GM12878 (cell line): Measurements from ENCODE around the gene TMEM89. TPM values are rescaled to one million over a fixed set of nuclear protein-coding genes. Genes with fewer than 3 reads are reported as not detected.

ENCODE experiments used
- BCL3 ChIP-seq: IDR thresholded peaks from 2 replicates; pipeline ENCODE4 v1.6.1; 2011; ENCODE audit warnings: borderline replicate concordance, low read depth, mild to moderate bottlenecking, moderate library complexity, low read length; ENCODE audit not compliant: insufficient read depth, poor library complexity, severe bottlenecking
- ETV6 ChIP-seq, 2 experiments: fragments of 450-650 bp in 1 of 2; IDR thresholded peaks in 1 of 2; conservative IDR thresholded peaks in 1 of 2; 2 replicates each; pipeline ENCODE4 v1.6.1; 2014; ENCODE audit warnings: antibody characterized with exemption in 1 of 2, borderline replicate concordance in 1 of 2, low read depth in 1 of 2, mild to moderate bottlenecking in 1 of 2, moderate library complexity in 1 of 2
- MXI1 ChIP-seq: fragments of 150-350 bp; IDR thresholded peaks from 2 replicates; pipeline ENCODE4 v1.6.1; 2011; ENCODE audit warnings: low read depth, mild to moderate bottlenecking, inconsistent platforms, low read length, improper control_type of control experiment
- PBX3 ChIP-seq: IDR thresholded peaks from 2 replicates; pipeline ENCODE4 v1.6.1; 2011; ENCODE audit warnings: mild to moderate bottlenecking, low read depth, low read length, moderate library complexity; ENCODE audit not compliant: insufficient replicate concordance
- ZBTB4 ChIP-seq: fragments of 450-650 bp; formaldehyde crosslinking; IDR thresholded peaks from 2 replicates; pipeline ENCODE4 v1.4.0; 2022; ENCODE audit warnings: mild to moderate bottlenecking, moderate library complexity
- polyA plus RNA-seq, 11 experiments: library from polyadenylated mRNA; depleted of rRNA in 4 of 11; unstranded in 6 of 11; stranded (reverse) in 5 of 11; fragments of >200 nt; fragmentation: Nextera tagmentation in 4 of 11; fragmentation: Illumina TruSeq in 1 of 11; extraction: Ambion mirVana in 4 of 11; extraction: Trizol in 1 of 11; gene quantifications; 1 replicate in 1 of 11; 2 replicates in 10 of 11; pipeline versions ENCODE4 v1.2.1 to v1.2.3, GENCODE V29; 2011 to 2016; ENCODE audit warnings: inconsistent platforms in 2 of 11, missing spikeins in 2 of 11, low read depth in 1 of 11
- total RNA-seq, 4 experiments: library from RNA; depleted of rRNA in 3 of 4; stranded (reverse); fragments of >200 nt in 3 of 4; fragmentation: Illumina TruSeq in 1 of 4; extraction: Trizol in 1 of 4; gene quantifications; 2 replicates each; pipeline versions ENCODE4 v1.2.1 to v1.2.3, GENCODE V29; 2013 to 2021
- TF ChIP-seq, protein P1 (sequence below): fragments of 450-650 bp; conservative IDR thresholded peaks from 2 replicates; pipeline ENCODE4 v1.6.1; 2017; ENCODE audit warnings: mild to moderate bottlenecking, moderate library complexity

Gene TMEM89
- total and polyA plus RNA-seq, 10 of the 15 experiments (the other 5 are each of a cell fraction or from before 2014, with no cell fraction given), result not detected

- TF ChIP-seq, protein P1, sequence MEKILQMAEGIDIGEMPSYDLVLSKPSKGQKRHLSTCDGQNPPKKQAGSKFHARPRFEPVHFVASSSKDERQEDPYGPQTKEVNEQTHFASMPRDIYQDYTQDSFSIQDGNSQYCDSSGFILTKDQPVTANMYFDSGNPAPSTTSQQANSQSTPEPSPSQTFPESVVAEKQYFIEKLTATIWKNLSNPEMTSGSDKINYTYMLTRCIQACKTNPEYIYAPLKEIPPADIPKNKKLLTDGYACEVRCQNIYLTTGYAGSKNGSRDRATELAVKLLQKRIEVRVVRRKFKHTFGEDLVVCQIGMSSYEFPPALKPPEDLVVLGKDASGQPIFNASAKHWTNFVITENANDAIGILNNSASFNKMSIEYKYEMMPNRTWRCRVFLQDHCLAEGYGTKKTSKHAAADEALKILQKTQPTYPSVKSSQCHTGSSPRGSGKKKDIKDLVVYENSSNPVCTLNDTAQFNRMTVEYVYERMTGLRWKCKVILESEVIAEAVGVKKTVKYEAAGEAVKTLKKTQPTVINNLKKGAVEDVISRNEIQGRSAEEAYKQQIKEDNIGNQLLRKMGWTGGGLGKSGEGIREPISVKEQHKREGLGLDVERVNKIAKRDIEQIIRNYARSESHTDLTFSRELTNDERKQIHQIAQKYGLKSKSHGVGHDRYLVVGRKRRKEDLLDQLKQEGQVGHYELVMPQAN, result peak; percentile 65; the same call in 1 of the 2 replicates
- TF ChIP-seq ETV6 (conservative IDR thresholded peaks at IDR 0.05 in 1 of 2, IDR thresholded peaks at IDR 0.05 in 1 of 2; ENCODE audit: borderline replicate concordance in 1 of 2, low read depth in 1 of 2), result no peak
- no peak for TF ChIP-seq MXI1
- no peak for TF ChIP-seq BCL3
- TF ChIP-seq ZBTB4 (CRISPR knock-in tag), result no peak
- TF ChIP-seq PBX3, result no peak
Measured at GRCh38 chr3:48634661-48635221, 13.2 kb upstream of the TMEM89 start (continued).
